ENCODE data around the gene CCDC93.

GRCh38 chr2:117918608-117919007 lies 95.3 kb downstream of the CCDC93 start:
- no peak for TF ChIP-seq POLR2A (IDR thresholded peaks at IDR 0.05)
- no peak for TF ChIP-seq CTCF (IDR thresholded peaks at IDR 0.05)
